GM12873 (cell line): ENCODE measurements around the gene MRPS14.

ENCODE experiments used
- CTCF ChIP-seq: IDR thresholded peaks from 2 replicates; pipeline ENCODE4 v1.5.1; 2012; ENCODE audit warnings: low read depth, mild to moderate bottlenecking, moderate library complexity, low read length, control low read depth; ENCODE audit not compliant: insufficient read depth; ENCODE audit errors: missing control alignments

The MRPS14 gene

GRCh38 chr1:175040324-175040879 lies 17.2 kb upstream of the MRPS14 start:
- no peak for TF ChIP-seq CTCF

DNA sequence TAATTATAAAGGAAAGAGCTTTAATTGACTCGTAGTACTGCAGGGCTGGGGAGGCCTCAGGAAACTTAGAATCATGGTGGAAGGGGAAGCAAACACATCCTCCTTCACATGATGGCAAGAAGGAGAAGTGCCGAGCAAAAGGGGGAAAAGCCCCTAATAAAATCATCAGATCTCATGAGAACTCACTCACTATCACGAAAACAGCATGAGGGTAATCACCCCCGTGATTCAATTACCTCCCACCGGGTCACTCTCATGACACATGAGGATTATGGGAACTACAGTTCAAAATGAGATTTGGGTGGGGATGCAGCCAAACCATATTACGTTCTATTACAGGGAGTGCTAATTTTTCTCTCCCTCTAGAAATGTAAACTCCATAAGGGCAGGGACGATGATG lies 14.2 kb upstream of the MRPS14 start:
- no peak for TF ChIP-seq CTCF

DNA sequence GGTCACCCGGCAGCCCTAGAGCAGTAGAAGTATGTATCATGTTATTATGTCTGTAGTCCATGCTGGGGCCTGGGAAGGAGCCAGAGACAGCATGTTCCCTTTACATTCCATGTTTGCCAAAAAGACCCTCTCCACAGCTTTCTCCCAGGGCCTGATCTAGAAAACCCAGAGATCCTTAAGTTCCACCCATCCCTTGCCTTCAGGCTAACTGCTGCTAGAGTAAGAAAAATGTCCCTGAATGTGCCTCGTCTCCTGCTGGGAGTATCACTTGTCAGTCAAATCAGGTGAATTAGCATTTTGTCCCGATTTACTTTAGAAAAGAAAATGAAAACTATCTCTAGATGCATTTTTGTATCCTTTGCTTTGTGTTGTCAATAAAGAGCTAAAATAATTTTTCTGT lies 13.3 kb upstream of the MRPS14 start:
- TF ChIP-seq CTCF: no peak

DNA sequence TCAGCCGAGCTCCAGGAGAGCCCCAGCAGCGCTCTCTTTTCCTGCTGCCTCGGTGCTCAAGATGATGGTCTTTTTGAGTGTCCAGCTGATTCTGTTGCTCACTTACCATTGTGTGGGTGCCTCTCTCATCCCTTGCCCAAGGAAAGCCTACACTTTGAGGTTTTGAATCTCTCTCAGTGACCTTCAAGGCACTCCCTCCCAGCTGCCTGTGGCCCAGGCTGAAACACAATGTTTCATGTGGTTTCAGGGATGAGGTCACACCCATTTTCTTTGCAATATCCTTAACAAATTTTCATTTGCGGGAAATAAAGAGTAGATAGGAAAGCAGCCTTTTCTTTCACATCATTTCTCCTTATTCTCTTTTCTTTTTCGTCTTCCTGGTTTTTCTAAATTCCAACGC lies 12.6 kb upstream of the MRPS14 start:
- no peak for TF ChIP-seq CTCF

- TF ChIP-seq CTCF: no peak
Measured at GRCh38 chr1:175034775-175035174, 11.6 kb upstream of the MRPS14 start.

GRCh38 chr1:175033953-175034352 lies 10.7 kb upstream of the MRPS14 start:
- no peak for TF ChIP-seq CTCF

GRCh38 chr1:175024773-175025172 lies 1.5 kb upstream of the MRPS14 start:
- no peak for TF ChIP-seq CTCF
